Endometrial microvascular endothelial cells (primary cell): ENCODE measurements around the gene CAPNS1. TPM values are rescaled to one million over a fixed set of nuclear protein-coding genes. Genes with fewer than 3 reads are reported as not detected.
"Not testable (repeated sequence)": the region's sequence is repeated elsewhere in the genome, so short reads cannot be mapped to it uniquely, and the experiment has no call there.

Experiments
- in situ Hi-C: cut with HindIII; loops from 2 replicates; pipeline ENCODE4 v1.10.0; 2017; ENCODE audit warnings: low sequenced_read_pairs, low pct_unique_long_range_greater_than_20kb; ENCODE audit errors: inconsistent ontology term
- total RNA-seq: library from RNA; depleted of rRNA; stranded (reverse); fragments of >200 nt; gene quantifications from one replicate; pipeline ENCODE4 v1.2.3, GENCODE V29; 2015; ENCODE audit errors: inconsistent ontology term

CAPNS1 gene
- total RNA-seq, 1 donor from 2014 or later = 169 TPM

DNA sequence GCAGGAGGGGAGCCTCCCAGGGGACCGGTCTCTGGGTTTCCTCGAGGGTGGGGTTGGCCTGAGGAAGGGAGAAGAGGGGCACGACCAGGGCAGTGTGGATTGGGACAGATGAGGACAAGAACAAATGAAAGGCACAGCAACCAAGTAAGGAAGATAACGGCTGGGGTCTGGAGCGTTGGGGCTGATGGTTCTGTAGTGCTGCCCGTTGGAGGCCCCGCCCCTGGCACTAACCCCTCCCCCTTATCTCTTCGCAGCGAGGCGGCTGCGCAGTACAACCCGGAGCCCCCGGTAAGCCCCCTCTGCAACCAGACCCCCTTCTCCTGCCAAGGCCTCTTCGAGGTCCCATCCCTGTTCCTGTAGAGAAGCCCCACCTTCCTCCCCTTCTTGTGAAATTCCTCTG, 2.2 kb downstream of the CAPNS1 start:
- in situ Hi-C loops = no loop called here

DNA sequence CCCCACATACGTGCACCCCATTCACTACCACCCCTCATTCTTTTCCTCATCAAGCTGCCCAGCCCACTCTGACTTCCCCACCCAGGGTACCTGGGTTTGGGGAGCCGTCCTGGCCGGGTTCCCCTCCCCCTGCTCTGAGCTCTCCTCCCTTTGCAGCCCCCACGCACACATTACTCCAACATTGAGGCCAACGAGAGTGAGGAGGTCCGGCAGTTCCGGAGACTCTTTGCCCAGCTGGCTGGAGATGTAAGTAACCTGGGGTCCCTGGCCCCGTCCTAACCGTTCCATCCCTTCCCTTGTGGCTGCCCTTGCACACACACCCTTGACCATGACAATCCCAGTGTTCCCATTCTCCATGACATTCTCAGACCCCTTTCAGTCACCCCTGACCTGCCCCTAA, 2.6 kb downstream of the CAPNS1 start:
- in situ Hi-C loops = no loop called here

DNA sequence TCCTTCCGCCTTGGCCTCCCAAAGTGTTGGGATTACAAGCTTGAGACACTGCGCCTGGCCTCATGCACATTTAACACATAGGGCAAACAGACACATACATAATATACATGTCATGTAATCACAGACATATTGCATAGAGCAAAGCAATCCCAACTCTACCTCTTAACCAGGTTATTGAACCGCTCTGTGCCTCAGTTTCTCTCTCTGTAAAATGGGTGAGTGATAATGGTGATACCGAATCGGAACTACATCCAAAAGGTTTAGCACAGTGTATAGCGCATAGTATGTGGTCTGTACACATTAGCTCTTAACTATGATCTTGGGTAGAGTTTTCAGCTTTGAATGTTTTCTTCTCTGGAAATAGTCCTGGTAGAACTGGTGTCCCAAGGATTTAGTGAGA, 4.8 kb downstream of the CAPNS1 start:
- in situ Hi-C loops = no loop called here

DNA sequence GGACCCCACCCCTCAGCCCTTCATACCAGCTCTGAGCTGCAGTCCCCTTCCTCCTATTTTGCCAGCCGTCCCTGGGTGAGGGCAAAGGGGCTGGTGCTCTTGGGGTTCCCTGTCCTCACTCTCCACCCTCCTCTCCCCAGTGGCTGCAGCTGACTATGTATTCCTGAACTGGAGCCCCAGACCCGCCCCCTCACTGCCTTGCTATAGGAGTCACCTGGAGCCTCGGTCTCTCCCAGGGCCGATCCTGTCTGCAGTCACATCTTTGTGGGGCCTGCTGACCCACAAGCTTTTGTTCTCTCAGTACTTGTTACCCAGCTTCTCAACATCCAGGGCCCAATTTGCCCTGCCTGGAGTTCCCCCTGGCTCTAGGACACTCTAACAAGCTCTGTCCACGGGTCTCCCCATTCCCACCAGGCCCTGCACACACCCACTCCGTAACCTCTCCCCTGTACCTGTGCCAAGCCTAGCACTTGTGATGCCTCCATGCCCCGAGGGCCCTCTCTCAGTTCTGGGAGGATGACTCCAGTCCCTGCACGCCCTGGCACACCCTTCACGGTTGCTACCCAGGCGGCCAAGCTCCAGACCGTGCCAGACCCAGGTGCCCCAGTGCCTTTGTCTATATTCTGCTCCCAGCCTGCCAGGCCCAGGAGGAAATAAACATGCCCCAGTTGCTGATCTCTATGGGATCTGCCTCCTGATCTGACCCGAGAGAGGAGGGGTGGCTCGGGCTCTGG, 10.0 kb downstream of the CAPNS1 start:
- in situ Hi-C loops = no loop called here

DNA sequence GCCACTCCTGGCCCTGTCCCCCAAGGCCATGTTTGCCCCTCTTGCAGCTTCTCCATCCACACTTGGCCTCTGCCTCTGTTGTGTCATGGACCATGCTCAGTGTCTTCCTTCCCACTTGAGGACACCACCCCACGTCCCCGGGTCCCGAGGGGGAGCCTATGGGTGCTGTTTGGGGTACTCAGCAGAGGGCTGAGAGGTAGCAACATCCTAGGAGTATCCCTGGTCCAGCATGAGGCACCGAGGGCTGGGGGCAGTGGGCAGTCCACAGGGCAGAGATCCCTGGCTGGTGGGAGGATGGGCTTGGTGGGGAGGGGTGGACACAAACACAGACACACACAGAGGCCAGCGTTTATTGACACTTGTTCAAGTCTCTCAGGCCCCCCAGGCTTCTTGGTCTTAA, 10.7 kb downstream of the CAPNS1 start:
- in situ Hi-C loops = no loop called here

DNA sequence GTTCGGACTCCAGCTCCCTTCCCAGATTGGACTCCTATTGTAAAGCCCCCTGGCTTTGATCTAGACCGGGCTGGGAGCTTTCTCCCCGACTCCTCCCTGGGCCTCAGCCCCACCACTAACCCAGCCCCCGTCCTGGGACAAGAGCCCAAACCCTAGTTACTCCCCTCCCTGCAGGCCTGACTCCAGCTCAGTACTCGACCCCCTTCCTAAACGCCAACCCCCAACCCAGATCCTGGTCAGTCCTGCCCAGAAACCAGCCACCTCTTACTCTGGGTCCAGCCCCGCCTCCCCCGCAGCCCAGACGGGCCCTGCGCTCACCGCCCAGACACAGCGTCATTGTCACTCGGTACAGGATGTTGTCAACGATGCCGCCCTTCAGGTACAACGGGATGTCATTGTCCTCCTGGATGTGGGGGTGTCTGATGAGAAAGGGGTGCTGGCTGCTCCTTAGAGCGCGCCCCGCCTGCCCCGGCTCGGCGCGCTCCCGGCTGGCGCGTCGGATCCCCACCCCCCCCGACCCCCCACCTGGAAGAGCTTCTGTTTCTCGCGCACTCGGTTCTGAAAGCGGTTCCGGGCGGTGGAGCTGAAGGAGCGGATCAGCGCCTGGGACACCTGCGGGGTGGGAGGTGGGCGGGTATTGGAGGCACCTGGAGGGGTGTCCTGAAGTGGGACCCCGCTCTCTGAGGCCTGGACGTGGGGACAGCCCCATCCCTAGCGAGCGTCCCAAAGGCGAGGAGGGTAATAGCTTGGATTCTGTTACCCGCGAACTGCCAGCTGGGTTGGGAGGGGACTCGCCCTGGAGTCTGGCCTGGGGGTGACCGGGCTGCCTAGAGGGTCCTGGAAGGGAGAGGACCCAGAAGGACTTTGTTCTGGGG, 11.5 kb downstream of the CAPNS1 start:
- in situ Hi-C loops = no loop called here

DNA sequence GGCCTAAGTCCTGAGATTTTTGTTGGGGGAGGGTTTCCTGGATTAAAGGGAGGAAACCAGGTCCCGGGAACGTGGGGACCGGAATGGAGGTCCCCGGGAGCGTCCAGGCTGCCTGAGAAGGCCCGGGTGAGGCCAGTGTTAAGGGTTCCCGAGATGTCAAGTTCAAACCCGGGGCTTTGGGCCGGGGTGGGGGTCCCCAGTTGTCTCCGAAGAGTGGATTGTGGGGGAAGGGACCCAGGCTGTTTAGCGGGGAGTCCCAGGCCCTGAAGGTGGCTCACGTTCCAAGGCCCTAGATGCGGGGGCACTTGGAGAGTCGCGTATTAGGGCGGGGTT, 12.1 kb downstream of the CAPNS1 start:
- in situ Hi-C loops = no loop called here

DNA sequence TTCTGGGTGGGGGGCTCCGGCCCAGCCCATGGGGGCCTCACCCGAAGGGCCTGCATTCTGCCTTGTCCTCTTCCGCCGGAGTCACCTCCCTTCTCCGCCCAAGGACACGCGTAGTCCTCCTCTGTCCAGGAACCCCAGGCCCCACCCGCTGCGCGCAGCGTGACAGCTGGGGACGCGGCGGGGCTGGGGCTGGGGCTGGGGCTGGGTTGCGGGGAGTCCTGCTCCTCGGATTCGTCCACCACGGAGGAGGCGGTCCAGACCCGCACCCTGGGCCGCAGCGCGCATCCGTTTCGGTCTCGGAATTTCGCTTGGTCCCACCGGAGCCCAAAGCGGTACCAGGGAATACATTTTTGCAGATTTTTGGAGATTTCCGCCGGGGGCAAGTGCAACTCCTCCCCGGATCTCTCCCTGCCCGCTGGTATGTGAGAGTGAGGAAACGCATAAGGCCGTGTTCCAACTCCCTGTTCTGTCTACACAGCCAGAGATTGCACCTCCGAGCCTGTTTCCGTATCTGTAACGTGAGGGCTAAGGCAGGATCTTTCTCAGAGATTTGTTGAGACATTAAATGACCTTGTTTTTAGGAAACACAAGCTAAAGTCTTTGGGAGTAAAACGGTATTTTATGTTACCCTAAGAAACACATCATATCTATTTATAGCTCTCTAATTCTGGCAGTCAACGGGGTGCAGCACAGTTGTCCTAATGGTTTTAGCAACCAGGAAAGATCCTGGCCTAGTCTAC, 12.7 kb downstream of the CAPNS1 start, which contains the start of gene COX7A1:
COX7A1 (minus strand) TSS at position 96 of the 740 bp plus-strand sequence; CDS start at position 56, 40 bp downstream.
- in situ Hi-C loops = no loop called here

DNA sequence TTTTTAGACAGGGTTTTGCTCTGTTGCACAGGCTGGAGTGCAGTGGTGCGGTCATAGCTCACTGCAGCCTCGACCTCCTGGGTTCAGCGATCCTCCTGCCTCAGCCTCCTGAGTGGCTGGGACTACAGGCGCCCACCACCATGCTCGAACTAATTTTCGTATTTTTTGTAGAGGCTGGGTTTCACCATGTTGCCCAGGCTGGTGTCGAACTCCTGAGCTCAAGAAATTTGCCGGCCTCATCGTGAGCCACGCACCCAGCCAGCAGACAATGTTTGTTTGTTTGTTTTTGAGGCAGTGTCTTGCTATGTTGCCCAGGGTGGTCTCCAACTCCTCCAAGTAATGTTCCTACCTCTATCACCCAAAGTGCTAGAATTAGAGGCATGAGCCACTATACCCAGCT, 13.3 kb downstream of the CAPNS1 start:
- in situ Hi-C loops = no loop called here

DNA sequence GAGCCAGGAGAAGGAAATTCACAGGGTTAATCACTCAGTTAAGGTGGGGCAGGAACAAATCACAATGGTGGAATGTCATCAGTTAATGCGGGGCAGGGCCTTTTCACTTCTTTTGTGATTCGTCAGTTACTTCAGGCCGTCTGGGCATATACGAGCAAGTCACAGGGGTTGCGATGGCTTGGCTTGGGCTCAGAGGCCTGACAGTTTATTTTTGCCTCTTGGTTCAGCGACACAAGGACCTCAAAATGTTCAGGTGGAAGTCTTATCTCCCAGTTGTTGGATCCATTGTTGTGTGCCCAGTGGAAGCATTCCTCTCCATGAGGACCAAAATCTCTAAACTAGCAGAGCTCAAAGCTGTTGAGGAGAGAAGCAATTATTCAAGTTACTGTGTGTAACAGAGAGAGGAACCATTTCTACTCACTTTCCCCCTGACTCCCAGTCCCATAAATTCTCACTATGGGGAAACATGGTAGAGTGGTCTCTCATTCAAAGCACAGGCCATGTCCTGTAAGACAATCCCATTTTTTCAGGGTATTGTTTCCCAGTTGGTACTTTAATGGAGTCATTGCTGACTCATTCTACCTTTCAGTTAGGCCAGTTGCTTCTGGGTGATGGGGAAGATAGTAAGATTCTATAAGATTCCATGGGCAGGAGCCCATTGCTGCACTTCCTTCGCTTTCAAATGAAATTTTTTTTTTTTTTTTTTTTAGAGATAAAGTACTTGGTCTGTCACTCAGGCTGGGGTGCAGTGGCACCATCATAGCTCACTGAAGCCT, 21.1 kb downstream of the CAPNS1 start:
- in situ Hi-C loops = no loop called here

DNA sequence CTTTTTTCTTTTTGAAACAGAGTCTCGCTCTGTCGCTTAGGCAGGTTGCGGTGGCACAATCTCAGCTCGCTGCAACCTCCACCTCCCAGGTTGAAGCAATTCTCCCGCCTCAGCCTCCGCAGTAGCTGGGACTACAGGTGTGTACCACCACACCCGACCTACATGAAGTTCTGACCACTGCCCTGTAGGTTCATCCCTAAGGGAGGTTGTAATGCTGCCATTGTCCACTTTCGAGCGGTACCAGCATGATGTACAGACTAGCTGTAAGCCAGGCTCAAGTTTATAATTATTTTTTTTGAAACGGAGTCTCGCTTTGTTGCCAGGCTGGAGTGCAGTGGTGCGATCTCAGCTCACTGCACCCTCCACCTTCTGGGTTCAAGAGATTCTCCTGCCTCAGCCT, 23.9 kb downstream of the CAPNS1 start:
- in situ Hi-C loops = no loop called here

DNA sequence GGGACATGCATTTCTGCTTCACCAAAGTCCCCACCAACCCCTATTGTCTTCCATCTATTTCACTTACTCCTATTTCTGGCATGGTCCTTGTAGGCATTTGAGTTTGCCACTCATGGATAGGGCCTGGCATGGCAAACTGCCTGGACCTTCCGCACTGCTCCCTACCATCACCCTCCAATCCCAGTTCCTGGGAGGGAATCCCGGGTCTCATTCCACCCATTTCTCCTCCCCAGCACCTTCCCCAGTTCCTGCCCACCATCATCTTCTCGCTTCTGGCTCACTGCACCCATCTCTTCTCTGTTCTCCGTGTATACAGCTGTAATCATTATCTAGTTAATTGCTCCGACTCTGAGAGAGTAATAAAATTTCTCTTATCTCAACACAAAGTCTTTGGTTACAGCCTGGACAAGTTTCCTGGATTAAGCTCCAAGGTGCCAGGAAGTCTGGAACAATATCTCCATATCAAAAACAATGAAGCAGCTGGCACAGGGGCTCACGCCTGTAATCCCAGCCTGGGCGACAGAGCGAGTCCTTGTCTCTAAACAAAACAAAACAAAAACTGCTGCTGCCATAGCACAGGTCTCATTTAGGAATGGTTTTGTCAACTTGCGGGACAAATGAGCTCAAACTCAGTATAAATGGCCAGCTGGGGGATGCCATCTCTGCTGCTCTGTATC, 29.4 kb downstream of the CAPNS1 start:
- in situ Hi-C loops = no loop called here

DNA sequence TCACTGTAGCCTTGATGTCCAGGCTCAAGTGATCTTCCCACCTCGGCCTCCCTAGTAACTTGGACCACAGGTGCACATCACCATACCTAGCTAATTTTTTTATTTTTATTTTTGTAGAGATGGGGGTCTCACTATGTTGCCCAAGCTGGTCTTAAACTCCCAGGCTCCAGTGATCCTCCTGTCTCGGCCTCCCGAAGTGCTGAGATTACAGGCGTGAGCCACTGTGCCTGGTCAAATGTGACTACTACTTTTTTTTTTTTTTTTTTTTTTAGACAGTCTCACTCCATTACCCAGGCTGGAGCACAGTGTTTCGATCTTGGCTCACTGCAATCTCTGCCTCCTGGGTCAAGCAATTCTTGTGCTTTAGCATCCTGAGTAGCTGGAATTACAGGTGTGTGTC, 33.0 kb downstream of the CAPNS1 start:
- in situ Hi-C loops = no loop called here

DNA sequence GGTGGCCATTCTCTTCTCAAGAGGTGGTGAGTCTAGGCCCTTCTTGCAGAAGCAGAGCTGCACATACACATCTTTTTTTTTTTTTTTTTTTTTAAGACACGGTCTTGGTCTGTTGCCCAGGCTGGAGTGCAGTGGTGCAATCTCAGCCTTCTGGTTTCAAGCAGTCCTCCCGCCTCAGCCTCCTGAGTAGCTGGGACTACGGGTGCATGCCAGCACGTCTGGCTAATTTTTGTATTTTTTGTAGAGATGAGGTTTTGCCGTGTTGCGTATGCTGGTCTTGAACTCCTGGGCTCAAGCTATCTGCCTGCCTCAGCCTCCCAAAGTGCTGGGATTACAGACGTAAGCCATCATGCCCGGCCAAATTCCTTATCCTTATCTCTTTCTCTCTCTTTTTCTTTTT, 34.0 kb downstream of the CAPNS1 start:
- in situ Hi-C loops = not testable (repeated sequence)

DNA sequence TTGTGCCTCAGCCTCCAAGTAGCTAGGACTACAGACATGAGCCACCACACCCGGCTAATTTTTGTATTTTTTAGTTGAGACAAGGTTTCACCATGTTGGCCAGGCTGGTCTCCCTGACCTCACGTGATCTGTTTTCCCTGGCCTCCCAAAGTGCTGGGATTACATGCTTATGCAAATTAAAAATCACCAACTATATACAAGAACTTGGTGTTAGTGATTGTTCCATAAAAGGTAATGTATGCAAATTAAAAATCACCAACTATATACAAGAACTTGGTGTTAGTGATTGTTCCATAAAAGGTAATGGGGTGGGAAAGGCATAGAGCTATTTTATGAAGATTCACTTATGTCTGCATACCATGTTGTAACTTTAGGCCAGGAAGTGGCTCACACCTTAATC, 39.2 kb downstream of the CAPNS1 start:
- in situ Hi-C loops = not testable (repeated sequence)

DNA sequence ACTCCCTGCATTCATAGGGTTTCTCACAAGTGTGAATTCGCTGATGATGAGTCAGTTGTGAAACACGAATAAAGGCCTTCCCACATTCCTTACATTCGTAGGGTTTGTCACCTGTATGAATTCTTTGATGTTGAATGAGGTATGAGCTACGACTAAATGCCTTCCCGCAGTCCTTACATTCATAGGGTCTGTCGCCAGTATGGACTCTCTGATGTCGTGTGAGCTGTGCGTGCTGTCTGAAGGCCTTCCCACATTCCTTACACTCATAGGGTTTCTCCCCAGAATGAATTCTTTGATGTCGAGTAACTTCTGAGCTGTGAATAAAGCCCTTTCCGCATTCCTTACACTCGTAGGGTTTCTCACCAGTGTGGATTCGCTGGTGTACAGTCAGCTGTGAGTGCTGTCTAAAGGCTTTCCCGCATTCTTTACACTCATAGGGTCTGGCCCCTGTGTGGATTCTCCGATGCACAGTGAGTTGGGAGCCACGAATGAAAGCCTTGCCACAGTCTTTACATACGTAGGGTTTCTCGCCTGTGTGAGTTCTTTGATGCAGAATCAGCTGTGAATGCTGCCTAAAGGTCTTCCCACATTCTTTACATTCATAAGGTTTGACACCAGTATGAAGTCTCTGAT, 42.9 kb downstream of the CAPNS1 start:
- in situ Hi-C loops = no loop called here

DNA sequence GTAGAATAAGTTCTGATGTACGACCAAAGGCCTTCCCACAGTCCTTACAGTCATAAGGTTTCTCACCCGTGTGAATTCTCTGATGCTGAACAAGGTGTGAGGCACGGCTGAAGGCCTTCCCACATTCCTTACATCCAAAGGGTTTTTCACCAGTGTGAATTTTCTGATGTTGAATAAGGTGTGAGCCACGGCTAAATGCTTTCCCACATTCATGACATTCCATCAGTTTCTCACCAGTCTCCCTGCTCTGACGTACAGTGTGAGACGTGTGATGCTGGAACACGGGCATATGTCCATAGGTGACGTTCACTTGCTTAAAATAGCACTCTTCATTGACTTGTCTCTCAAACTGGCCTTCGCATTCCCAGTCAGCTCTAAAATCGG, 43.4 kb downstream of the CAPNS1 start:
- in situ Hi-C loops = no loop called here

DNA sequence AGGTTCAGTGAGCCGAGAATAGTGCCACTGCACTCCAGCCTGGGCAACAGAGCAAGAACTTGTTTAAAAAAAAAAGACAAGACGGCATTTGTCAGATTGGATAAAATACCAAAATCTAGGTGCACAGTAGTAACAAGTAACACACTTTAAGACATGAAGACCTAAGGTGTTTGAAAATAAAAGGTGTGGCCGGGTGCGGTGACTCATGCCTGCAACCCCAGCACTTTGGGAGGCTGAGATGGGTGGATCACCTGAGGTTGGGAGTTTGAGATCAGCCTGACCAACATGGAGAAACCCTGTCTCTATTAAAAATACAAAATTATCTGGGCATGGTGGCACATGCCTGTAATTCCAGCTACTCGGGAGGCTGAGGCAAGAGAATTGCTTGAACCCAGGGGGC, 46.9 kb downstream of the CAPNS1 start:
- in situ Hi-C loops = not testable (repeated sequence)
